Loucy (cell line): Measurements from ENCODE around the gene IP6K3.

ENCODE experiments used
- H2AFZ ChIP-seq: fragments of 200-600 bp; sonication (generic); 2 replicates; pipeline ENCODE4 v1.6.0; 2016; ENCODE audit warnings: antibody characterized with exemption, mild to moderate bottlenecking, low read length, moderate library complexity
- H3F3A ChIP-seq: fragments of 200-600 bp; 2 replicates; pipeline ENCODE4 v1.6.0; 2016; ENCODE audit warnings: antibody characterized with exemption, low read depth, mild to moderate bottlenecking
- H3K27me3 ChIP-seq: fragments of 200-600 bp; sonication (generic); 2 replicates; pipeline ENCODE4 v1.6.1; 2014; ENCODE audit warnings: low read length, mild to moderate bottlenecking; ENCODE audit not compliant: insufficient read depth, poor library complexity, severe bottlenecking
- H3K36me3 ChIP-seq: fragments of 200-600 bp; sonication (generic); 2 replicates; pipeline ENCODE4 v1.6.1; 2016; ENCODE audit warnings: low read length; ENCODE audit not compliant: insufficient read depth
- H3K4me1 ChIP-seq: fragments of 200-600 bp; sonication (generic); 2 replicates; pipeline ENCODE4 v1.5.1; 2014; ENCODE audit warnings: low read length, mild to moderate bottlenecking; ENCODE audit not compliant: insufficient read depth, poor library complexity, severe bottlenecking
- H3K4me2 ChIP-seq: fragments of 200-600 bp; sonication (generic); 2 replicates; pipeline ENCODE4 v1.6.0; 2014; ENCODE audit warnings: antibody characterized with exemption, low read length, low read depth, mild to moderate bottlenecking; ENCODE audit not compliant: poor library complexity, severe bottlenecking
- H3K4me3 ChIP-seq: fragments of 200-600 bp; sonication (generic); 2 replicates; pipeline ENCODE4 v1.5.1; 2014; ENCODE audit warnings: low read length, mild to moderate bottlenecking, mixed read lengths; ENCODE audit not compliant: poor library complexity, severe bottlenecking
- H3K79me2 ChIP-seq: fragments of 200-600 bp; sonication (generic); 2 replicates; pipeline ENCODE4 v1.6.1; 2014; ENCODE audit warnings: low read length; ENCODE audit not compliant: insufficient read depth
- H3K9ac ChIP-seq: fragments of 200-600 bp; sonication (generic); 2 replicates; pipeline ENCODE4 v1.6.0; 2014; ENCODE audit warnings: mild to moderate bottlenecking, low read depth, low read length, moderate library complexity; ENCODE audit not compliant: poor library complexity, severe bottlenecking
- H3K9me2 ChIP-seq: fragments of 200-600 bp; sonication (generic); replicated peaks from 2 replicates; pipeline ENCODE4 v1.6.1; 2016; ENCODE audit warnings: low read depth, low read length, mixed read lengths
- H3K9me3 ChIP-seq: fragments of 200-600 bp; sonication (generic); 2 replicates; pipeline ENCODE4 v1.6.1; 2014; ENCODE audit warnings: mild to moderate bottlenecking, antibody characterized with exemption, low read length, low read depth; ENCODE audit not compliant: insufficient read depth
- H4K20me1 ChIP-seq: fragments of 200-600 bp; sonication (generic); 2 replicates; pipeline ENCODE4 v1.6.0; 2014; ENCODE audit warnings: antibody characterized with exemption, low read length, mild to moderate bottlenecking; ENCODE audit not compliant: insufficient read depth, poor library complexity, severe bottlenecking
- CTCF ChIP-seq: fragments of 200-600 bp; sonication (generic); conservative IDR thresholded peaks from 2 replicates; pipeline ENCODE4 v1.5.1; 2014; ENCODE audit warnings: mild to moderate bottlenecking, antibody characterized with exemption, low read length
- EZH2phosphoT487 ChIP-seq: fragments of 200-600 bp; IDR thresholded peaks from 2 replicates; pipeline ENCODE4 v1.6.1; 2018; ENCODE audit warnings: antibody characterized with exemption, mild to moderate bottlenecking, moderate library complexity, borderline replicate concordance

IP6K3 gene

GRCh38 chr6:33746651-33747100 is at the start of gene IP6K3:
Gene IP6K3 (minus strand): TSS chr6:33746905. CDS start chr6:33735476, 11,429 bp downstream.
- Histone ChIP-seq H2AFZ (no peak within 1 kb of the TSS), H3K4me2 (no peak within 1 kb of the TSS), H3K36me3 (no peaks in the 10 kb centered on the region), H3K27me3 (no peaks in the 10 kb centered on the region), H3K4me1 (peaks cover 18% of the 10 kb centered on the region), H3K9ac (no peak within 1 kb of the TSS), H3K9me3 (no peaks in the 10 kb centered on the region), H3F3A (no peaks in the 10 kb centered on the region), H4K20me1 (no peaks in the 10 kb centered on the region), H3K4me3 (no peak within 1 kb of the TSS), H3K79me2 (no peaks in the 10 kb centered on the region), H3K9me2 (no peaks in the 10 kb centered on the region)
- TF ChIP-seq CTCF, result no peak
- TF ChIP-seq EZH2phosphoT487, result no peak

GRCh38 chr6:33794910-33795623 is 48.4 kb upstream of the IP6K3 start:
- Histone ChIP-seq H3F3A (no peaks in the 10 kb centered on the region), H4K20me1 (no peaks in the 10 kb centered on the region), H2AFZ (no peak overlapping the region), H3K9me2 (no peaks in the 10 kb centered on the region), H3K4me1 (peaks cover 5% of the 10 kb centered on the region), H3K79me2 (no peaks in the 10 kb centered on the region), H3K9me3 (no peaks in the 10 kb centered on the region), H3K36me3 (no peaks in the 10 kb centered on the region), H3K9ac (no peak overlapping the region), H3K27me3 (no peaks in the 10 kb centered on the region), H3K4me2 (no peak overlapping the region), H3K4me3 (no peak overlapping the region)
- TF ChIP-seq CTCF, result no peak

- H3K79me2 ChIP-seq, result peaks cover 18% of the 10 kb centered on the region
- H3K4me1 ChIP-seq, result peaks cover 14% of the 10 kb centered on the region
- TF ChIP-seq CTCF, result no peak
- no peak for TF ChIP-seq EZH2phosphoT487
- no peaks in the 10 kb centered on the region for H3K9me3 ChIP-seq
- no peaks in the 10 kb centered on the region for H3F3A ChIP-seq
- H3K4me2 ChIP-seq, result no peak overlapping the region
- peaks cover under 1% of the 10 kb centered on the region for H4K20me1 ChIP-seq
- H3K9ac ChIP-seq, result no peak overlapping the region
- no peak overlapping the region for H2AFZ ChIP-seq
- H3K4me3 ChIP-seq, result no peak overlapping the region
- no peaks in the 10 kb centered on the region for H3K27me3 ChIP-seq
- H3K9me2 ChIP-seq, result no peaks in the 10 kb centered on the region
- H3K36me3 ChIP-seq, result no peaks in the 10 kb centered on the region
These were observed 46.3 kb upstream of the IP6K3 start for GRCh38 chr6:33792981-33793380.
